ENCODE data around the gene NEK1. TPM values are rescaled to one million over a fixed set of nuclear protein-coding genes. Genes with fewer than 3 reads are reported as not detected.
"Not testable (repeated sequence)": the region's sequence is repeated elsewhere in the genome, so short reads cannot be mapped to it uniquely, and the experiment has no call there.

The NEK1 gene
- total and polyA plus RNA-seq, 7 donors = 3.0 to 8.8 (median 7.6) TPM

- Histone ChIP-seq H3K9me3 (no peaks in the 10 kb centered on the region), H3K27ac (no peak overlapping the region), H3K27me3 (ENCODE audit: insufficient read depth in 3 of 3, low read length in 2 of 3) (no peaks in the 10 kb centered on the region), H3K36me3 (ENCODE audit: insufficient read depth in 1 of 2, low read depth in 1 of 2) (peaks cover 0 to 18% of the 10 kb centered on the region in 2 donors), H3K4me1 (no peaks in the 10 kb centered on the region), H3K4me3 (peak overlapping the region; percentile 29)
- intact Hi-C loops (cut with DNase I) = loop anchor here in 1 of 2 donors (10.0 kb wide), 2 partner anchors 571 to 641 kb away; no protein-coding TSS in a partner anchor
- WGBS, 3 donors = 65 to 69% (median 67%) methylated on average over 3 of the region's 3 CpGs
- ATAC-seq (no peak), DNase-seq (no peak)
- TF ChIP-seq, protein P1, sequence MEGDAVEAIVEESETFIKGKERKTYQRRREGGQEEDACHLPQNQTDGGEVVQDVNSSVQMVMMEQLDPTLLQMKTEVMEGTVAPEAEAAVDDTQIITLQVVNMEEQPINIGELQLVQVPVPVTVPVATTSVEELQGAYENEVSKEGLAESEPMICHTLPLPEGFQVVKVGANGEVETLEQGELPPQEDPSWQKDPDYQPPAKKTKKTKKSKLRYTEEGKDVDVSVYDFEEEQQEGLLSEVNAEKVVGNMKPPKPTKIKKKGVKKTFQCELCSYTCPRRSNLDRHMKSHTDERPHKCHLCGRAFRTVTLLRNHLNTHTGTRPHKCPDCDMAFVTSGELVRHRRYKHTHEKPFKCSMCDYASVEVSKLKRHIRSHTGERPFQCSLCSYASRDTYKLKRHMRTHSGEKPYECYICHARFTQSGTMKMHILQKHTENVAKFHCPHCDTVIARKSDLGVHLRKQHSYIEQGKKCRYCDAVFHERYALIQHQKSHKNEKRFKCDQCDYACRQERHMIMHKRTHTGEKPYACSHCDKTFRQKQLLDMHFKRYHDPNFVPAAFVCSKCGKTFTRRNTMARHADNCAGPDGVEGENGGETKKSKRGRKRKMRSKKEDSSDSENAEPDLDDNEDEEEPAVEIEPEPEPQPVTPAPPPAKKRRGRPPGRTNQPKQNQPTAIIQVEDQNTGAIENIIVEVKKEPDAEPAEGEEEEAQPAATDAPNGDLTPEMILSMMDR (IDR thresholded peaks at IDR 0.05) = no peak
Observed at GRCh38 chr4:169565606-169566005, 46.8 kb downstream of the NEK1 start.

DNA sequence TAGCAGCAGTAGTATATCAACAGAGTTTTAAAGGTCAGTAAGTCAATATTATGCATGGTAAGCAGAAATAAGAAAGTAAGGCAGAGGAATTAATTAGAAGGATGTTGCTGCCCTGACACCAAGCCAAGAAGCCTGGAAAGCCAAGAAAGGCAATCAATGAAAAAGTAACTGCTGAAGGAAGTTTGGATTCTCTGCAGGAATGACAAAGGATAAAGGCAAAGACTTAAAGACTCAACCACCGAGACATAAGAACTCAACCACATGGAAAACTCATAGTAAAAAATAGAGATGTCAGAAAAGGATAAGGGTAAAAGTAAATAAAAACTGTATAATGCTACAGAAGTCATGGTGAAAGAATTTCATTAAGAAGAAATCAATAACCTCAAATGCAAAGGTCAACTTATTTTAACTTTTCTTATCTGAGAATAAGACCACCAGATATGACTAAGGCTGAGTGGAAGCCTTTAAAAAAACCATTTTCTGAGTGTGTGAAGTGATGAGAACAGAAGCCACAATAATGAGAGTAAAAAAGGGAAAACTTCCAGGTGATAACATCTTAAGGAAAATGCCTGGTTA lies 55.2 kb downstream of the NEK1 start:
- Histone ChIP-seq H3K4me3 (no peak overlapping the region), H3K4me1 (no peaks in the 10 kb centered on the region), H3K36me3 (ENCODE audit: insufficient read depth in 1 of 2, low read depth in 1 of 2) (peaks cover 4 to 52% of the 10 kb centered on the region in 2 donors), H3K27ac (no peak overlapping the region), H3K27me3 (ENCODE audit: insufficient read depth in 3 of 3, low read length in 2 of 3) (no peaks in the 10 kb centered on the region), H3K9me3 (no peaks in the 10 kb centered on the region)
- TF ChIP-seq, protein P1 (IDR thresholded peaks at IDR 0.05) = no peak
- DNase-seq (no peak), ATAC-seq (no peak)
- WGBS, 3 donors = 78 to 87% (median 83%) methylated on average over 1 of the region's 1 CpG
- intact Hi-C loops (cut with DNase I) = no loop called here

DNA sequence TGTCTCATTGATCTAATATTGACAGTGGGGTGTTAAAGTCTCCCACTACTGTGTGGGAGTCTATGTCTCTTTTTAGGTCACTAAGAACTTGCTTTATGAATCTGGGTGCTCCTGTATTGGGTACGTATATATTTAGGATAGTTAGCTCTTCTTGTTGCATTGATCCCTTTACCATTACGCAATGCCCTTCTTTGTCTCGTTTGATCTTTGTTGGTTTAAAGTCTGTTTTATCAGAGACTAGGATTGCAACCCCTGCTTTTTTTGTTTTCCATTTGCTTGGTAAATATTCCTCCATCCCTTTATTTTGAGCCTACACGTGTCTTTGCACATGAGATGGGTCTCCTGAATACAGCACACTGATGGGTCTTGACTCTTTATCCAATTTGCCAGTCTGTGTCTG lies 65.8 kb downstream of the NEK1 start:
- H3K36me3 ChIP-seq (ENCODE audit: insufficient read depth in 1 of 2, low read depth in 1 of 2); H3K4me3 ChIP-seq; H3K27me3 ChIP-seq (ENCODE audit: insufficient read depth in 3 of 3, low read length in 2 of 3); H3K4me1 ChIP-seq; DNase-seq; H3K9me3 ChIP-seq; intact Hi-C loops (cut with DNase I); ATAC-seq; H3K27ac ChIP-seq: not testable (repeated sequence)
- WGBS, 3 donors = 84 to 97% (median 90%) methylated on average over 4 of the region's 4 CpGs

DNA sequence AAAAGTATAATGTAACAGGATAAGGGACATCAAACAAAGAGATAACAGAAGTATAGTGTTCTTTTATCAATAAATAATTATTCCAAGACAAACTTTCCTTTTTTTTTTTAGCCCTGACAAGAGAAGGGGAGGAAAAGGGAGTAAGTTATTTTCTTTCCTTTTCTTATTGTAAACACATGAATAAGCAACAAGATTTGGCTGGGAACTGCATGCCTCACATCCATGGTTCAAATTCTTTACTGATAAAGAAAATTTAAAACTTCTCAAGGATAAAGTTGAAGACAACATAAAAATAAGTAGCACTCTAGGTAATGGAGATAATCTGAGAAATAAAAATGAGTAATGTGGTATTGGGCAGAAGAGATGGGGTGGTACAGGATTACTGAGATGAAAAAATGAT lies 71.6 kb downstream of the NEK1 start:
- Histone ChIP-seq H3K36me3 (ENCODE audit: insufficient read depth in 1 of 2, low read depth in 1 of 2) (peaks cover 3 to 21% of the 10 kb centered on the region in 2 donors), H3K27ac (no peak overlapping the region), H3K27me3 (ENCODE audit: insufficient read depth in 3 of 3, low read length in 2 of 3) (no peaks in the 10 kb centered on the region), H3K4me3 (no peak overlapping the region), H3K9me3 (peaks cover 6% of the 10 kb centered on the region), H3K4me1 (no peaks in the 10 kb centered on the region)
- no peak for ATAC-seq
- intact Hi-C loops (cut with DNase I) = no loop called here
- TF ChIP-seq, protein P1 (IDR thresholded peaks at IDR 0.05) = no peak
- DNase-seq = no peak

GRCh38 chr4:169530048-169530447 lies 82.3 kb downstream of the NEK1 start:
- H3K27me3 ChIP-seq (ENCODE audit: insufficient read depth in 3 of 3, low read length in 2 of 3) = no peaks in the 10 kb centered on the region
- no peaks in the 10 kb centered on the region for H3K4me1 ChIP-seq
- no peak overlapping the region for H3K4me3 ChIP-seq
- intact Hi-C loops (cut with DNase I) = no loop called here
- ATAC-seq = no peak
- H3K9me3 ChIP-seq = no peaks in the 10 kb centered on the region
- no peak overlapping the region for H3K27ac ChIP-seq
- no peak for DNase-seq
- WGBS, 3 donors = 68 to 96% (median 93%) methylated on average over 2 of the region's 2 CpGs
- H3K36me3 ChIP-seq (ENCODE audit: insufficient read depth in 1 of 2, low read depth in 1 of 2) = peaks cover 0 to 56% of the 10 kb centered on the region in 2 donors
- TF ChIP-seq, protein P1 (IDR thresholded peaks at IDR 0.05) = no peak

All from psoas muscle (tissue), 8 donors.